A673 (cell line): ENCODE results near the gene DNAH5. TPM values are rescaled to one million over a fixed set of nuclear protein-coding genes. Genes with fewer than 3 reads are reported as not detected.

ENCODE experiments used
- BruUV-seq: library from RNA; stranded (reverse); fragments of 400-500 nt; replicated peaks from 2 replicates; lab custom pipeline; 2021; lab: Mats Ljungman, UMichigan
- CTCF ChIA-PET: fragments of 300-600 bp; sonication (Branson Sonifier 250); formaldehyde crosslinking; loops from one replicate; lab custom pipeline; 2022; ENCODE audit warnings: antibody characterized with exemption; lab: Charles Lee
- POLR2A ChIA-PET: fragments of 300-600 bp; sonication (Branson Sonifier 250); formaldehyde crosslinking; loops from one replicate; lab custom pipeline; 2022; ENCODE audit warnings: antibody characterized with exemption; ENCODE audit not compliant: low non-redundant PET; lab: Charles Lee
- DNase-seq: peaks from one replicate; pipeline ENCODE4 v3.0.0-alpha.2; 2015; ENCODE audit warnings: low spot score
- H3K27ac ChIP-seq: fragments of 200-600 bp; sonication (generic); 2 replicates; pipeline ENCODE4 v1.5.1; 2016; ENCODE audit warnings: mixed run types, low read depth, mild to moderate bottlenecking, mixed read lengths, antibody characterized with exemption, low read length; ENCODE audit not compliant: poor library complexity, severe bottlenecking
- H3K27me3 ChIP-seq: fragments of 200-600 bp; sonication (generic); replicated peaks from 2 replicates; pipeline ENCODE4 v1.6.1; 2017; ENCODE audit warnings: mixed run types, low read depth, mild to moderate bottlenecking, mixed read lengths, antibody characterized with exemption, low read length; ENCODE audit not compliant: insufficient read depth, poor library complexity
- H3K36me3 ChIP-seq: fragments of 200-600 bp; sonication (generic); 2 replicates; pipeline ENCODE4 v1.6.1; 2016; ENCODE audit warnings: mixed run types, mild to moderate bottlenecking, mixed read lengths, antibody characterized with exemption, low read length; ENCODE audit not compliant: insufficient read depth, poor library complexity, severe bottlenecking
- H3K4me1 ChIP-seq: fragments of 200-600 bp; sonication (generic); 2 replicates; pipeline ENCODE4 v1.6.1; 2017; ENCODE audit warnings: mixed run types, mild to moderate bottlenecking, mixed read lengths, antibody characterized with exemption, low read length; ENCODE audit not compliant: insufficient read depth, poor library complexity, severe bottlenecking
- H3K4me3 ChIP-seq: fragments of 200-600 bp; sonication (generic); 2 replicates; pipeline ENCODE4 v1.5.1; 2016; ENCODE audit warnings: low read depth, mixed run types, mild to moderate bottlenecking, mixed read lengths, low read length; ENCODE audit not compliant: poor library complexity, severe bottlenecking
- H3K9me3 ChIP-seq: fragments of 200-600 bp; sonication (generic); 2 replicates; pipeline ENCODE4 v1.6.1; 2016; ENCODE audit warnings: mixed run types, low read depth, mild to moderate bottlenecking, mixed read lengths, antibody characterized with exemption, low read length; ENCODE audit not compliant: poor library complexity, severe bottlenecking
- EZH2 ChIP-seq: fragments of 200-600 bp; sonication (generic); IDR thresholded peaks from 2 replicates; pipeline ENCODE4 v1.6.1; 2017; ENCODE audit warnings: borderline replicate concordance, low read depth, mild to moderate bottlenecking, mixed read lengths, antibody characterized with exemption, low read length; ENCODE audit not compliant: poor library complexity, severe bottlenecking
- intact Hi-C: fragments of 100-400 bp; cut with micrococcal nuclease; formaldehyde crosslinking; loops from one replicate; pipeline ENCODE4 v1.10.0; 2022; ENCODE audit not compliant: unreplicated experiment
- total RNA-seq: library from RNA; stranded (reverse); gene quantifications from 2 replicates; pipeline ENCODE4 v1.2.3, GENCODE V29; 2021
- TF ChIP-seq, protein P1 (sequence below): fragments of 300-800, 200-600 bp; sonication (generic); conservative IDR thresholded peaks from 2 replicates; pipeline ENCODE4 v1.5.1; 2017; ENCODE audit warnings: low read depth, mild to moderate bottlenecking, antibody characterized with exemption, low read length, moderate library complexity, mixed read lengths

The DNAH5 gene
- total RNA-seq, 1 experiment from 2014 or later, result not detected

DNA sequence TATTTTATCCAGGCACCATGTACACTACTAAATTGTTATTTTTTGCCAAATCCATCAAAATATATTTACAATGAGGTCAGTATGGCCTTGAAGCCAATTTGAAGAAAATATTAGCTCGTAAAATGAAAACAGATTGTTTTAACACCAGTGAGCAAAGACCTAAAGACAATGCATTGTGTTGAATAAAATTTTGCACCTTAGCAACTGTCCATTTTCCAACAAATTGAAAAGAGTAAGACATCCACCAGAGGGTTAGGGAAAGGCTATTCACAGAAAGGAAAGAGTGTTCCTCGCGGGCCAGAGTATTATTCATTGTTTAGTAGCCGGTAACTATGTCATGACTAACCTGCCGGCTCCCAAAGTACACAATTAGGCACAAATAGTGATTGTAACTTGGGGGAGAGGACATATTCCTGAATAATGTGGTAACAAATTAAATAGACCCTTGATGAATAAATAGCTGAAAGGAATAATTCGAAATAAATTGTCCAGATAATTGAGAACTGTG, 213.3 kb downstream of the DNAH5 start:
- BruUV-seq, result no TSS peak
- CTCF ChIA-PET, result no interaction called here
- POLR2A ChIA-PET, result no interaction called here
- no peak for DNase-seq
- TF ChIP-seq, protein P1, sequence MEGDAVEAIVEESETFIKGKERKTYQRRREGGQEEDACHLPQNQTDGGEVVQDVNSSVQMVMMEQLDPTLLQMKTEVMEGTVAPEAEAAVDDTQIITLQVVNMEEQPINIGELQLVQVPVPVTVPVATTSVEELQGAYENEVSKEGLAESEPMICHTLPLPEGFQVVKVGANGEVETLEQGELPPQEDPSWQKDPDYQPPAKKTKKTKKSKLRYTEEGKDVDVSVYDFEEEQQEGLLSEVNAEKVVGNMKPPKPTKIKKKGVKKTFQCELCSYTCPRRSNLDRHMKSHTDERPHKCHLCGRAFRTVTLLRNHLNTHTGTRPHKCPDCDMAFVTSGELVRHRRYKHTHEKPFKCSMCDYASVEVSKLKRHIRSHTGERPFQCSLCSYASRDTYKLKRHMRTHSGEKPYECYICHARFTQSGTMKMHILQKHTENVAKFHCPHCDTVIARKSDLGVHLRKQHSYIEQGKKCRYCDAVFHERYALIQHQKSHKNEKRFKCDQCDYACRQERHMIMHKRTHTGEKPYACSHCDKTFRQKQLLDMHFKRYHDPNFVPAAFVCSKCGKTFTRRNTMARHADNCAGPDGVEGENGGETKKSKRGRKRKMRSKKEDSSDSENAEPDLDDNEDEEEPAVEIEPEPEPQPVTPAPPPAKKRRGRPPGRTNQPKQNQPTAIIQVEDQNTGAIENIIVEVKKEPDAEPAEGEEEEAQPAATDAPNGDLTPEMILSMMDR, result no peak
- no peak for TF ChIP-seq EZH2
- Histone ChIP-seq H3K27me3 (no peaks in the 10 kb centered on the region), H3K4me3 (no peak overlapping the region), H3K4me1 (no peaks in the 10 kb centered on the region), H3K36me3 (no peaks in the 10 kb centered on the region), H3K9me3 (no peaks in the 10 kb centered on the region), H3K27ac (no peak overlapping the region)
- intact Hi-C loops, result no loop called here

DNA sequence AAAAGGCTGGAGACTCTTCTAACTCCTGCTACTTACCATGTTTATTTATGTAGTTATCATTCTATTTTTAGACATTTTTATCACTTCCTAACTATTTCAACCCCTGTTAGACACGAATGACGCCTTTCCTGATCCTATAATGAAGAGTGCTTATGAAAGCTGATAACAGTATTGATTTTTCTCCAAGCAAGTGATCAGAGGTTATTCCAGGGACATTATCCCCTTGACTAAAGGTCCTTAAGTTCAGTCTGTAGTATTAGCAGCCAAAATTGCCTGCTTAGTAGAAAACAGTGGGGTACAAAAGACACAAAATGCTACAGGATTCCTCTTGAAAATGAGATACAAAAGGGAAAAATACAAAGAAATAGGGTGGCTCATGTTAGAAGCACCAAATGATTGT, 235.6 kb downstream of the DNAH5 start:
- Histone ChIP-seq H3K27ac (no peak overlapping the region), H3K4me1 (no peaks in the 10 kb centered on the region), H3K27me3 (no peaks in the 10 kb centered on the region), H3K4me3 (no peak overlapping the region), H3K36me3 (no peaks in the 10 kb centered on the region), H3K9me3 (no peaks in the 10 kb centered on the region)
- no peak for TF ChIP-seq EZH2
- TF ChIP-seq, protein P1, result no peak
- CTCF ChIA-PET, result no interaction called here
- BruUV-seq, result no TSS peak
- no peak for DNase-seq
- POLR2A ChIA-PET, result no interaction called here
- intact Hi-C loops, result no loop called here

DNA sequence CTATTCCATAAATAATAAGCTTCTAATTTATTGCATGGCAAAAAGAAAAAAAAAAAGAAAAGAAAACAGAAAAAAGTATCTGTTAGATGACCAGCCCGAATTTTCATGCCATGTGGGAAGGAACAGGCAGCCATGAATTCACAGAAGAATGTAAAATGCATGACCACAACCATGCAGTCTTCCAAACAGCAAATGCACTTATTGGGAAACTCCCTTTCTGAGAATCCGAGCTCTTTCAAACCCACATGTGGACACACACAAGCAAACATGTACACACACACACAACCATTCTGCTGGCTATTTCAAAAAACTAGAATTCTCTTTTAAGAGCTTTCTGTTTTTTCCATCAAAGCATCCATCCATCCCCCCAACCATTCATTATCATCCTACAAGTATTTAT, 236.1 kb downstream of the DNAH5 start:
- CTCF ChIA-PET, result no interaction called here
- H3K9me3 ChIP-seq, result no peaks in the 10 kb centered on the region
- BruUV-seq, result no TSS peak
- TF ChIP-seq EZH2, result no peak
- TF ChIP-seq, protein P1, result no peak
- no peaks in the 10 kb centered on the region for H3K36me3 ChIP-seq
- H3K4me1 ChIP-seq, result no peaks in the 10 kb centered on the region
- H3K27me3 ChIP-seq, result no peaks in the 10 kb centered on the region
- intact Hi-C loops, result no loop called here
- no peak overlapping the region for H3K27ac ChIP-seq
- H3K4me3 ChIP-seq, result no peak overlapping the region
- POLR2A ChIA-PET, result no interaction called here
- no peak for DNase-seq
